ENCODE results near the gene FSTL5.

The FSTL5 gene

DNA sequence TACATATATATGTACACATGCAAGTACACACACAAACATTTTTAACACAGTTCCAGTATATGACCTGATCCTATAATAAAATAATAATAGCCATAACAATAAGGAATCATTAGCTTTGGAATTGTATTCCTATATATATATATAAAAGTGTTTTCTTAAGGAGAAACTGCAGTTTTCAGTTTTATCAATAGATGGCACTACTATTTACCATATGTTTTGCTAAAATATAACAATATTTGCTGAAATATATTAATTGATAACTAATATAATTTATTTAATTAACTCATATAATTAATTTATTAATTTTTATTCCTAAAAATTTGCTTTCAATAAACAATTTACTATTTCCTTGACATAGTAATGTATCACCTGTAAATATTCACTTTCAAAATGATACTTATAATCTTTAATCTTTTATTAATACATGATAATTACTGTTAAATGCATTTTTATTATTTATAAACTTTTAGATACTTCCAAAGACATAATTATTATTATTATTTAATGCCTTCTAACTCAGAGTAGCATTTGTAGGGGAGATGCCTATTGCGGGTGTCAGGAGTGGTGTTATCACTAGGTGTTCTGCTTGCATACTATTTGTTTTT is 599.5 kb downstream of the FSTL5 start:
- no peak for DNase-seq

DNA sequence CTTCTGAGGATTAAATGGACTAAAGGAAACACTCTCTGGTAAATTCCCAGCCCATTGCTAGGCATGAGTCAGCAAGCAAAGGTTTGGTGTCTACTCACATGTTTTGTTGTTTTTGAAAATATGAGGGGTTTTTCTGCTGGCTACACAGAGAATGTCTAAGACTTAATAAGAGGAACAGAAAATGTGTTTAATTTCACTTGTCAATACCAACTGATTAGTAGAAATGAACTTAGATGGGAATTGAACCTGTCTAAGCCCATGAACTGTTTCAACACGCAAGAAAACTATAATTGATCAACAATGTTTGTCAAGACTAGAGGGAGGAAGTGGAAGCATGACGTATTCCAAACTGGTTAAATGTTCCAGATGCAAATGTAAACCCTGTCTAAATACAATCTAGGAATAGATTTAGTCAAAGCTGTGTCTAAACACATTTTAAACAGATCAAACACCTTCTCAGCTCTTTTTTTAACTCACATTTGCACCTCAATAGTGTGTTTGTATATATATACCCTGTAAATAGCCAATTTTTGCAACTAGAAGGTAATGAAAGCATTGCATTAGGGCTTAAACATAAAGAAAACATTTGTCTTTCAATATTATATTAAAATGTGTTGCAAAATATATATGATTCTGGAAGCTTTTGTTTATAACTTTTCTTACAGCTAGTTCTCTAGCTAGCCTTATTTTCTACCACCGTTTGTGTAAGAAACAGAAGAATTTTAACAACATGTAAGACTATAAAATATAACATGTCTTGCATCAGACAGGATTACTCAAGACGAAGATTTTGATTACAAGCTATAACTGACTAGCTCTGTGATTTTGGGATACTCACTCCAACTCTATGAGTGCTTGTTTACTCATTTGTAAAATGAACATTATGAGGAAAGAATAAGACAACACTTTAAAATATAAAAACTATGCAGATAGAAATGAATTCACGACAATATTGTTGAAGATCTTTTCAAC is 607.8 kb downstream of the FSTL5 start:
- DNase-seq: no peak

GRCh38 chr4:161554372-161554990 is 609.3 kb downstream of the FSTL5 start:
- no peak for DNase-seq

DNA sequence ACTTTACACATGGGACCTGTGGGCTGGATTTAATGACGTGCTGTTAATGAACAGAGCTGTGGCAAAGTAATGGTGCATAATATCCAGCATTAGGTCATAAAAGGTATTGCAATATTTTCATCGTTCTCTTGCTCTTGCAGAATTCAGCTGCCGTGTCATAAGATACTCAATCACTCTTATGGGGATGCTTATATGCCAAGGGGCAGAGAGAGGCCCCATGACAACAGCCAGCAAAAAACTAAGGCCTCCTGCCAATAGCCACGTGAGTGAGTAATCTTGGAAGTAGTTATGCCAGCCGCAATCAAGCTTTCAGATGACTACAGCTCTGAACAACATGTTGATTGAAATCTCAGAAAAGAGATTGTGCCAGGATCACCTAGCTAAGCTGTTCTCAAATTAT is 616.9 kb downstream of the FSTL5 start:
- no peak for DNase-seq

- no peak for DNase-seq
Measured at GRCh38 chr4:161540265-161540664, 623.5 kb downstream of the FSTL5 start.

GRCh38 chr4:161538941-161539340 is 624.9 kb downstream of the FSTL5 start:
- DNase-seq: no peak

- no peak for DNase-seq
Measured at GRCh38 chr4:161530710-161531109, 633.1 kb downstream of the FSTL5 start.

- DNase-seq: no peak
Measured at GRCh38 chr4:161525121-161525520, 638.7 kb downstream of the FSTL5 start.

DNA sequence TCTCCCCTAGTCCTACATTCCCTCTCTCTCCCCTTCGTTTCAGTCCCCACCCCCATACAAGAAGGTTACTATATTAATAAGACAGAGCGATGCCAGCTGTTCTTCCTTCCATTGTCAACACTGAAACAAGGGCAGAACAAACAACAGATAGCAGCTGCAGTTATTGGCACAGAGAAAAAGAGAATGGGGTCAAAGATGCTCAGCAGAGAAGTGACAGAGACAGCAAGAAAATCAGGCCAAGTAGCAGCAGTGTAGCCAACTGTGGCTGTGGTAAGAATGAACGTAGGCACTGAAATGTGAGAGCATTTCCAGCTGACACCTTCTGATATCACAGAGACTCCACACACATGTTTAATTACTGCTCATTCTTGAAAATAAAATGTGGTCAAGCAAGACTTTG is 641.8 kb downstream of the FSTL5 start:
- peak; percentile 10 for DNase-seq

GRCh38 chr4:161519611-161520010 is 644.2 kb downstream of the FSTL5 start:
- no peak for DNase-seq

DNA sequence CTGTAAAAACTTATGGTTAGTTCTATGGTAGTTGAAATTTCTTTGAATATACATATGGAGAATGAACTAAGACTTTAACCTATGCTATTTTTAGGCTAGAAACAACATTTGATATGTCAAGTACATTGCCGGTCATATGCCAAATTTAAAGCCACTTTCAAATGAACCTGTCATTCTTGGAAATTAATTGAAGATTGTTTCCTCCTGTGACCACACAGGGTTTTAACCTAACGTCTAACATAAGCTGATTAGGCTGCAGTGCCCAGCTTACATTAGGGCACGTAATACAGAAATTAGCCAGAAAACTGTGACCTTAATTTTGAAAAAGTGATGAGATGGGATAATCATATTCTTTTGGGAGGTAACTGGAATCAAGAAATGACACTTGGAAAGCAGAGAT is 645.9 kb downstream of the FSTL5 start:
- DNase-seq: no peak

GRCh38 chr4:161505141-161505540 is 658.7 kb downstream of the FSTL5 start:
- DNase-seq: no peak

DNA sequence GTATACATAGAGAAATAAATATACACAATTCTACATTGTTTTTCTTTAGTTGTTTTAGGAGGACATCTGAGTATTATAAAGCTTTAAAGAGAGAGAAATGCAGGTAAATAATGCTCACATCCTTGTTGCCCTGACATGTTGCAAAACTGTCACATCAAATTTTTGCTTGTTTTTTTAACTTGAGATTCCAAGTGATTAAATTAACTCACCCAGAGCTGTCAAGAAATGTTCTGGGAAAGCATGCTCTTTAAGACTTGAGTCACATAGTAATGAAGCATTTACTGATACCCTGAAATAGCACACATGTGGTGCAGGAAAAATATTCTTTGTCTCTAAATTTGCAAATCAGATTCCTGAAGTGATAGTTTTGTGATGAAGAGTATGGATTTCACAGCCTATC is 665.6 kb downstream of the FSTL5 start:
- DNase-seq: no peak

GRCh38 chr4:161486461-161486860 is 677.3 kb downstream of the FSTL5 start:
- DNase-seq: no peak

DNA sequence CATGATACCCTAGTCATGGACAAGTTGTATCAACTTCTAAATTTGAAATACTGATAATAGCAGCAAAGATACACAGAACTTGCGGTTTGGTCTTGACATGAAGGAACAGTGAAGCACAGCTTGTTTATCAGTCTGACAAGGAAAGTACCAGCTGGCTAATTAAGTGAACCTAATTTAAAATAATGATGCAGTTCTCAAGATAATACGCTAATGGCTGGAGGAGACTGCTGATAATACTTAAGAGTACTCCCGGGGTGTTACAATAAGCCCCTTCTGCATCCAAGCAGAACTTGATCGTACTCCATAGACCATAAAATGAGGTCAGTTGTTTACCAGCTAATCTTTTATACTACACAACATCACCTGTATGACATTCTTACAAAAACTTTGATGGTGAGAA is 697.5 kb downstream of the FSTL5 start:
- DNase-seq: peak; percentile 76

- no peak for DNase-seq
Measured at GRCh38 chr4:161463436-161463835, 700.4 kb downstream of the FSTL5 start.

- no peak for DNase-seq
Measured at GRCh38 chr4:161457906-161458305, 705.9 kb downstream of the FSTL5 start.

DNA sequence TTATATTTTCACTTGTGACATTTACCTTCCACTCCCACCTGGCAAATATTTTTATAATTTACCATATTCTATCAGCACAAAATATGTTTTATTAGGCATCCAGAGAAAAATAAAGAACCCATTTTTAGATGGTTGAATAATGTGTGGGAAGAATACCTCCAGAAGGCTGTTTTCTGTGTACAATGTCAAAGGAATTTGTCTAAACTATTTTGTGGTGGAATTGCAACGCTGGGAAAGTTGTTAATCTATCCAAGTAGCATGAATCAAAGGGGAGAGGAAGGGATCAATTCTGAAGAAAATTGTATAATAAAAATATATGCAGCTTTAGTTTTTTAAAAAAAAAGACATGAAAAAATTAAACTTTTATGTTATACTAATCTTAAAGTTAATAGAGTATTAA is 706.5 kb downstream of the FSTL5 start:
- DNase-seq: no peak

DNA sequence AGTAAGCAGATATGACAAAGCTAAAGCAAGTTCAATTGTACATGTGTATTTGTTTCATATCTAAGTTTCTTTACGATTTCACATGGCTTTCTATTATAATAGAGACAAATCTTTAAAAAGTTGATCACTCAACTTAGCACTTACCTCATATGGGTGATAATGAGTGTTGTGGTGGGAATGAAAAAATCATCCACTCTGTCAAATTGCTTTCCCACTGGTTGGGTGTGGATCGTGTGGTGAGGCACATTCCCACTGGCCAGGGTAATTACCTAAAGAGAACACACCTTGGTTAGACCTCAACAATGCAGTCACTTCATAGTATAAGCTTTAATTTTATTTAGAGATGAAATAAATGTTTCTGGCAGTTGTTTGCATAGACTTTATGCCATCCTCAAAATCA is 708.9 kb downstream of the FSTL5 start:
- no peak for DNase-seq

DNA sequence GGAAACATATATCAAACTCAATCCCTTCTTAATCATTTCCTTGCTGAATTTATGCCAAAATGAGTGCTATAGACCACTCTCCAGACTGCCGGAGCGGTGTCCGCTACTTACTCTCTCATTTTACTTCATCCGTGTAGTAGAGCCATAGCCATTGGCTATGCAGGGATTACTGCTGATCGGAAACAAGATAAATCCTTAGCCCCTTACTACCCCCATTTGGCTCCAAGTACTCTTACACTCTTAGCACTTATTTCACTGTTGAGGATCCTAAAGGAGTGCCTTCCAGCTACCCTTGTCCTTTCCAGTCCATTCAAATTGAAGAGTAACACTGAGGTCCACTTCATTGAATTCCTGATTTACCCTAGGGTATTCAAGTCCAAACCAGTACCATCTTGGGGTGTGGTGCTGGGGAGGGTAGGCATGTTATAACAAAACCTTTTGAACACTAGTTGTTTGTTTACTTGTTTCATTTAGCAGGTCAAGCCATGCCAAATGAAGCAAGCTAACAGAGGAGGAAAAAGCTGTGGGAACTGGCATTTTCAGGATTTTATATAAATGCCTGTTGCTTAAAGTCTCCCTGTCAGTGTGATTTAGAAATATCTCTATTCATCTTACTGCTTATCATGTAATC is 715.1 kb downstream of the FSTL5 start:
- no peak for DNase-seq

DNA sequence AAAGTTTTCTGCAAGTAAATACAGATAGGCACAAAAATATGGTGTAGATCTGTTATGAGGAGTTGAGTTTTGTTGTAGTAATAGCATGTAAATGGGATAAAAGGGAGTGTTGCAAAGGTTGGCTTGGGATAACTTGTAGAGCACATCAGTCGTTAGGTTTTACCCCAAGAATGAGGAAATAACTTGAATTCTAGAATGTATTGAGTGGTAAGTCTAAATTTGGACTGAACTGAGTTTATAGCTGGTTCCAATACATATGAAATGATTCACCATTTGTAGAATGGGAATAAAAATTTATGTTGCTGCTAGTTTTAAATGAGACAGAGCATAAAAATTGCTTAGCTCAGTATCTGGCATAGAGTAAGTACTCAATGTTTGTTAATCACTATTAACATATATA is 719.2 kb downstream of the FSTL5 start:
- no peak for DNase-seq

GRCh38 chr4:161442921-161443320 is 720.9 kb downstream of the FSTL5 start:
- DNase-seq: no peak

- DNase-seq: no peak
Measured at GRCh38 chr4:161438096-161438495, 725.7 kb downstream of the FSTL5 start.

Data from NCI-H524 treated with DMSO at 0.1 percent for 48 hours (cell line).